ENCODE measurements around the gene STEAP1B.

Gene STEAP1B

DNA sequence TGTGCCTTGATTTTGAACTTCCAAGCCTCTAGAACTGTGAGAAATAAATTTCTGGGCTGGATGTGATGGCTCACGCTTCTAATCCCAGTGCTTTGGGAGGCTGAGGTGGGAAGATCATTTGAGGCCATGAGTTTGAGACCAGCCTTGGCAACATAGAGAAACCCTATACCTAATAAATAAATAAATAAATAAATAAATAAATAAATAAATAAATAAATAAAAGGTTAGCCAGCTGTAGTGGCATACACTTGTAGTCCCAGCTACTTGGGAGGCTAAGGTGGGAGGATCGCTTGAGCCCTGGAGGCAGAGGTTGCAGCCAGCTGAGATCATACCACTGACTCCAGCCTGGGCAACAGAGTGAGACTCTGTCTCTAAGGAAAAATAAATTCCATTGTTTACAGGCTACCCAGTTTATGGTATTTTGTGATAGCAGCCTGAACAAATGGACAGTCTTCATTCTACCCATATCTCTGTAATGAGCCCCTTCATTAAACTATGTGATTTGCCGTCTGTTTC is 67.7 kb downstream of the STEAP1B start:
- DNase-seq (ENCODE audit: low read depth in 2 of 2), result no peak

DNA sequence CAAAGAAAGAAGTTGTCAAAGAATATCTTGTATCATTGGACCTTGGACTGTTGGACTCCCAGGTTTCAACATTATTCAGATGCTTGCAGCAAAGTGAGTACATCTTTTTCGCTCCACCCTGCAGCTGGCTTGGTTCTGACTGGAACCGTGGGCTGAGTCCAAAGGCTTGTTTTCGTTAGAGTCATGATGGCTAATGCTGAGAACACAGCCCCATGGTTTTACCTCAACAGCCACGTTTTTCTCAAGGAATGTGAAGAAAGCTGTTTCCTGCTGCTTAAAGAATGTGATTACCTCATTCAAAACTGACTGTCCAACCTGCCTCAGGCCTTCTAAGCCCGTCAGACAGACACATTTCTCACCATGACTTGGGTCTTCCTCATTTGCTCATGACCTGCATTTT is 69.5 kb downstream of the STEAP1B start:
- DNase-seq (ENCODE audit: low read depth in 2 of 2), result no peak

DNA sequence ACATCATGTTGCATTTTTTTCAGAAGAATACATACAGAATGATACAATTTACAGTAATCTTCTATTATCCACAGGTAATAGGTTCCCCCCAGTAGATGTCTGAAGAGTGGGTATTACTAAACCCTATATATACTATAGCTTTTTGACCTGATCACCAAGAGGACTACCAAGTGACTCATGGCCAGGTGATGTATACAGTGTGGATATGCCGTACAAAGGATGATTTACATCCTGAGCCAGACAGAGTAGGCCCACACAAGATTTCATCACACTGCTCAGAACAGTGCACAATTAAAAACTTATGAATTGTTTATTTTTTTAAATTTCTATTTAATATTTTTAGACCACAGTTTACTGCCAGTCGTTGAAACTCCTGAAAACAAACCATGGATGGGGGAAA is 70.6 kb downstream of the STEAP1B start:
- DNase-seq (ENCODE audit: low read depth in 2 of 2), result no peak

DNA sequence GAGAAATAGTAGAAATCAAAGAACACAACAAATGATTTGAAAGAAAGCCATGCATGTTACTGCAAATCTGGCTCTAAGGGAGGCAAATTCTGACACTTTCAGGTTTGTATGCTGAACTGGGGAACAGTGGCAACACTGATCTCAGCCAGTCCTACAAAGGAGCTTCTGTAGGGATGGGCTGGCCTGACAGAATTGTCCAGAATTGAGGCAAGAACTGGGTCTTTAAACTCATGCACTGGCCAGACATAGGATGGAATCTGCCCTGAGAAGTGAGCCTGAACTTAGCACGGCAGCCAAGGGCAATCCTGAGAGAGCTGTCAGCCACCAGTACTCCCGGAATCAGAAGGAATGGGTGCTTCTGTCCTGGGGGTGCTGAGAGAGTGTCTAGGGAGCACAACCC is 72.1 kb downstream of the STEAP1B start:
- no peak for DNase-seq (ENCODE audit: low read depth in 2 of 2)

- no peak for DNase-seq (ENCODE audit: low read depth in 2 of 2)
These were observed 72.9 kb downstream of the STEAP1B start for GRCh38 chr7:22427104-22427503.

DNA sequence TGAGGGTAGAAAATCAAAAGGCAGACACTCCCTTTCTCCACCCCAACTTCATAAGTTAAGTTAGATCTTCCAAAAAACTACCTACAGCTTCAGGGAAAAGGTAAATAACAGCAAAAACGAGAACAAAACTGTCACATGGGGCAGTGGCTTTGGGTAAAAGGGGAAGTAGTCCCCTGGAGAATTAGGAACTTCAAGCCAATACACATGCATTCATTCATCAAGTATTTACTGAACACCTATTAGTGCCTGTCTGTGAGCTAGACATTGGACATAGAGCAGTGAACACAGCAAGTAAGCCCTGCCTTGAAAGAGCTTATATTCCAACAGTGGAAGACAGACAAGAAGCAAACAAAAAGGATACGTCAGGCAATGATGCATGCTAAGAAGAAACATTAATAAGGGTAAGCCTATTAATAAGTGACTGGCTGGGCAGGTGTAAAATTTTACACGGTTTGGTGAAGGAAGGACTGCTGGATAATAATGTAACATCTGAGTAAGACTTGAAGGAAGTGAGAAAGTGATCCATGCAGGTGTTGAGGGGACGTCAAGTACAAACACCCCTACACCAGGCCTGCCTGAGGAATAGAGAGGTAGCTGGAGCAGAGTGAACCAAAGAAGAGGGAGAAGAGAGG is 73.4 kb downstream of the STEAP1B start:
- DNase-seq (ENCODE audit: low read depth in 2 of 2), result no peak

DNA sequence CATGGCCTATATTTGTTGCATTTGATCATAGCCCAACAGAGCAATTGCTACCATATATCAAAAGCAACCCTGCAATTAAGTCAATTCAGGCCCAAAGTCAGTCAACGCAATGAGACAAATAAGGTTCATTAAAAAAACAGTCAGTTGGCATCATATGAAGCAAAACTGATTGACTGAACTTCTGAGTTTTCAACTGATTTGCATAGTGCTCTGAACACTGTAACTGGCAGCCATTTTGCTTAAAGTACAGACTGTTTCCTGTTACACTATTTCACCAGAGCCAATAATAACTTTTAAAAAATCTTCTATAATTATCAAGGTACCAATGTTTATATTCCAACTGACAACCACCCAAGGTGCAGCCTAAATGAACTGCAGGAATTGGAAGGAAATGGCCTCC is 74.6 kb downstream of the STEAP1B start:
- DNase-seq (ENCODE audit: low read depth in 2 of 2), result no peak

- no peak for DNase-seq (ENCODE audit: low read depth in 2 of 2)
These were observed 77.0 kb downstream of the STEAP1B start for GRCh38 chr7:22422831-22423615.

- DNase-seq (ENCODE audit: low read depth in 2 of 2), result no peak
These were observed 78.9 kb downstream of the STEAP1B start for GRCh38 chr7:22420973-22421635.

DNA sequence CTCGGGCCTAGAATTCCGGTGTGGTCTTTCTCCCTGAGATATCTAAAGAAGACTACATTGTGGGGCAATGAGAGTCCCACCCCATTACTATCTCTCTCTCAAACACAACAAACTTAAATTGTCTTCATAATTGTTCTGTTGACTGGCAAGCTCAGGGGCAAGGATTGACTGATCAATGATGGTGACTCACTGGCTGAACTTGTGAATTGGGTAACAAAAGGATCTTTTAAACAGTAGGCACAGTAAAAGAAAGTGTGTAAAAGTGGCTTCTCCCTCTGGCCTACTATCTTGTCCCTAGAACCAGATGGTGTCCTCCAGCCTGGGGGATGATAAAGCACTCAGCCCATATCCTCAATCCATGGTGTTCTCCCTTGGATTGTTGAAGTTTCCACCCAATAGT is 80.0 kb downstream of the STEAP1B start:
- no peak for DNase-seq (ENCODE audit: low read depth in 2 of 2)

DNA sequence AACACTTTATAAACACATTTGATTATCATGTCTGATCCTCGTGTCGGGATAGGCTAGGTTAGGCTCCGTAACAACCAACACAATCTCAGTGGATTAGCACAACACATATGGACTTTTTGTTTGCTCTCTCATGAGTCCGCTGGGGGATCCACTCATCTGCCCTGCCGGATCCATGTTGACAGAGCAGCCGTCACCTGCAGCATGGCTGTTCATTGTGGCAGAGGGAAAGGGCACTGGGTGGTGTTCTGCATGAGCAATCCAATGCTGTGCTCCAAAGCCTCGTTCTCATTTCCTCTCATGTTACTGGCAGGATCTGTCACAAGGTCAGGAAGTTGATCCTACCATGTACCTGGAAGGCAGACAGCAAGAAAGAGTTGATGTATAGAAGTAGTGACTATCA is 80.5 kb downstream of the STEAP1B start:
- DNase-seq (ENCODE audit: low read depth in 2 of 2), result no peak

DNA sequence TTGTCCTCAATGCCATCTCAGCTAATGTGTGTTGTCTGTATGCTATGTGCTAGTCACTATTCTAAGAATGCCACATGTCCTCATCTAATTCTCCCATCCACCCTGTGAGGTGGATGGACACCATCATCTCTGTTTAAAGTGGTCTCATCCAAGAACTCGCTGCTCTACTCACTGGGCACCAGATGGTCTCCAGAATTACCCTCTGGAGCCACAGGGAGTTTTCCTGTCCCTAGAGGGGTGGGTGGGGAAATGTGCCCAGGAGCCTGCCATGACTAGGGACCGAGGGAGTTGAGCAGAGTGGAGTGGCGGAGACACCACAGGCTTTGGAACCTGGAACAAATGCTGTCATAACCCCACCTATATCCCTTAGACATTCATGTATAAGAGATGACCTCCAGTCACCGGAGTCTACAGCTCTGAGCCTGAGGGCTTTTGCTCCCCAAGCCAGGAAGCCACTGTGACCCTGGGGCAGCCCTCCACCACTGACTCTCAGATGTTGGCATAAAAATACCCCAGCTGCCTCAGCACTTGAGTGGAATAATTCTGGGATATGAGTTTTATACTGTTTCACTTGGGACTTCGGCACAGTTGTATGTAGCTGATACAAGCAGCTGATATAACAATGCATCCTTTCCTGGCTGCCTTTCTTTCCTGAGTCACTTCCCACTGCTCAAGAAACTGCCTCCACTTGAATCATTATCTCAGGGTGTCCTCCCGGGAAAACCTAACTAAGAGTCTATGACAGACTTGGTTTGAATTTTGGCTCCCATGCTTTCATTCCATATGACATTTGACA is 81.5 kb downstream of the STEAP1B start:
- DNase-seq (ENCODE audit: low read depth in 2 of 2), result no peak

DNA sequence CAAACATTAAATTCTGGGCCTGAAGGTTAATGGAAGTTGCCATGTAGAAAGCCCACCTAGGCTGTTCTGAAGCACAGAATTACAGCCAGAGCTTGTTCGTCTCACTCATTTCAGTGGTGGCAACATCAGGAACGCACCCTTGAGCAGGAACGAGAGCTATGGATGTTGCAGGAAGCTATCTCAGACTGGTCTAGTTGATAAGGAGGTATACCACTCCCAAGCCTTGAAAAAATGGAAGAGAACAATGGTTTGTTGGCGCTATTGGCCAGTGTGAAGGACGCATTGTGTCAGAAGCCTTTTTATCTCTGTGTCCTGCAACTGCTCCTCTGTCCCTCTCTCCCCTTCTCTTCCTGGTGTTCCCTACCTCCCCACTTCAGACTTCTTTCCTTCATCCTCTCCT is 82.1 kb downstream of the STEAP1B start:
- DNase-seq (ENCODE audit: low read depth in 2 of 2), result no peak

- DNase-seq (ENCODE audit: low read depth in 2 of 2), result no peak
These were observed 82.6 kb downstream of the STEAP1B start for GRCh38 chr7:22417349-22417748.

- DNase-seq (ENCODE audit: low read depth in 2 of 2), result no peak
These were observed 85.6 kb downstream of the STEAP1B start for GRCh38 chr7:22414424-22414823.

- DNase-seq (ENCODE audit: low read depth in 2 of 2), result no peak
These were observed 86.8 kb downstream of the STEAP1B start for GRCh38 chr7:22413211-22413610.

DNA sequence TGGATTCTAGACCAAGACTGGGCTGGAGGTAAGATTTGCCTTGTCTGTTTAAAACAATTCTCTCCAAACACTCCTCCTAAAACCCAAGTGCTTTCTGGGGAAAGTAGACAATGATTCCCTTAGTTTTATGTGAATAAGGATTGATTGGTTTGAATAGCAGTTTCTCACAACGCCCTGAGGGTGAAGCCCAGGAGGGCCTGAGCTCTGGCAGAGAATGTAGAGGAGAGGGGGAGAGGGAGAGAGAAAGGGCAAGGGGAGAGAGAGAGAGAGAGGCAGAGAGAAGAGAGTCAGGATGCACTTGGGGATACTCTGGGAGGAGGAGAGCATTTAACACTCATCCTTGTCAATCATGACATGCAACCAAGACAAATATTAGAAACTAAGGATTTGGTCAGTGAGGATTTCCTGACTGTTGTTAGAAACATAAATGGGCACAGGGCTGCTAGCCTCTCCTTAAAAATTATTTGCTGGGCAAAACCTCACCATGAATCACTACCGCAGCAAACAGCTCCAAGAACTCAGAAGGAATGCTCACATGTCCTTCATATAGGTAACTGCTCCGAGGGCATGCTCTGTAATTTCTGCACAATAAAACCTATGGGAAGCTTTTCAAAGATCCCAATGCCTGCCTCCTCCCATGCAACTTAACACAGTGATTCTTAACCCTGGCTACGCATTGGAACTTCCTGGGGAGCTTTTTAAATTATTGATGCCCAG is 87.9 kb downstream of the STEAP1B start:
- DNase-seq (ENCODE audit: low read depth in 2 of 2), result no peak

DNA sequence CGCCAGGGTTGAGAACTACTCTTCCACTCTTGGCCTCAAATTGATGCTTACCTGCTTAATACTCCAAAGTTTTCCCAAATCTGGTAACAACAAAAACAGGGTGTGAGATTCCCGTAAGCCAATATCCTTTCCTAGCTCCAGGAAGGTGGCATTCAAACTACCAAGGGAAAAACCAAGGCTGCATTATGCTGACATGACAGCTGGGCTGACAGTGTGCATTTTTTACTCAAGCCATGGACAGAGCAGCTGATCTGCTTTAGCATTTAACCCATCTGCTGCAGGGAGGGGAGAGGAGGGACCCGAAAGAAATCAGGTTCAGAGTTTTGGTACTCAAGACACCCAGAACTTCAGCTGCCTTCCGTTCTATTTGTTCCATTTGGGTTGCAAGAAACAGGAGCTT is 93.3 kb downstream of the STEAP1B start:
- DNase-seq (ENCODE audit: low read depth in 2 of 2), result no peak

- no peak for DNase-seq (ENCODE audit: low read depth in 2 of 2)
These were observed 95.5 kb downstream of the STEAP1B start for GRCh38 chr7:22404421-22405023.

- no peak for DNase-seq (ENCODE audit: low read depth in 2 of 2)
These were observed 96.6 kb downstream of the STEAP1B start for GRCh38 chr7:22403344-22403743.

- DNase-seq (ENCODE audit: low read depth in 2 of 2), result no peak
These were observed 97.7 kb downstream of the STEAP1B start for GRCh38 chr7:22402250-22402649.

All from stimulated activated CD4-positive, alpha-beta T cell treated with anti-CD3 and anti-CD28 coated beads, Interleukin-1b, Interleukin-23, amount 100 ng/mL, for 1 hour (primary cell).